Activated CD8-positive, alpha-beta memory T cell treated with anti-CD3 and anti-CD28 coated beads, Interleukin-2, amount 10 ng/mL, durations not matched to agents 7 days and 5 days (primary cell): ENCODE data around the gene CHST2. TPM values are rescaled to one million over a fixed set of nuclear protein-coding genes. Genes with fewer than 3 reads are reported as not detected.

ENCODE experiments used
- ATAC-seq: fragments of 150-1000 bp; cut with Tn5 transposase; one replicate; pipeline ENCODE4 v1.10.0; 2021; ENCODE audit warnings: moderate library complexity
- CTCF ChIA-PET: fragments of 350-600 bp; sonication (Branson Sonifier 250); formaldehyde crosslinking; loops from one replicate; lab custom pipeline; 2021; ENCODE audit warnings: antibody characterized with exemption; lab: Charles Lee
- DNase-seq: peaks from one replicate; pipeline ENCODE4 v3.0.0-alpha.2; 2020
- H3K27ac Mint-ChIP-seq: one replicate; pipeline ENCODE4 v1.8.0; 2021; ENCODE audit warnings: mild to moderate bottlenecking, mixed read lengths
- H3K27me3 Mint-ChIP-seq: one replicate; pipeline ENCODE4 v1.8.0; 2021; ENCODE audit warnings: mixed read lengths
- H3K36me3 Mint-ChIP-seq: one replicate; pipeline ENCODE4 v1.8.0; 2021; ENCODE audit warnings: mild to moderate bottlenecking, mixed read lengths
- H3K4me1 Mint-ChIP-seq: one replicate; pipeline ENCODE4 v1.8.0; 2021; ENCODE audit warnings: mixed read lengths
- H3K4me3 Mint-ChIP-seq: one replicate; pipeline ENCODE4 v1.8.0; 2021; ENCODE audit warnings: mild to moderate bottlenecking, moderate library complexity, mixed read lengths
- H3K9me3 Mint-ChIP-seq: one replicate; pipeline ENCODE4 v1.8.0; 2022; ENCODE audit warnings: low read depth, mixed read lengths
- total RNA-seq, 2 experiments: library from RNA; stranded (reverse); gene quantifications; one replicate each; pipeline ENCODE4 v1.2.3, GENCODE V29; 2021

CHST2 gene
- total RNA-seq, 2 experiments from 2014 or later: 2.9 to 16.3 TPM

DNA sequence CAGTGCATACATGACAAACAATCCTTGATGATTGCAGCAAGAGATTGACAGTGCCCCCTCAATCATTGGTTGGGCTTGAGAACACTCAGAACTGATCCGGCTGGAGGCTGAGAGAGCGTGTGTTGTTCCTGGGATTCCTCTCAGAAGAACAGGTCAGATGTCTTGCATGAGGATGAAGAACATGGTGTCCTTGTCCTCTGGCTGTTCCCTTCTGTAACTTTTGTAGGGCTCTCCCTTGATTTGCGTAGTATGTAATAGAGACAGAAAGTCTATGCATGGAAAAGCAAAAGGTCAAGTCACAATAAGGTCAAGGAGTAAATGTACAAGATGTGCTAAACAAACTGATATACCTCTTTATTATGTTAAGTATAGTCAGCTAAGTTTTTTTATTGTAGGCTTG lies 8.2 kb downstream of the CHST2 start:
- CTCF ChIA-PET: interaction anchor here (1.1 kb wide), 1 partner anchor 546 kb away, joined by 3 read pairs; no protein-coding TSS in a partner anchor
- Mint-ChIP-seq H3K36me3 (peaks cover 2% of the 10 kb centered on the region), H3K27ac (no peak overlapping the region), H3K9me3 (no peaks in the 10 kb centered on the region), H3K4me1 (peaks cover 3% of the 10 kb centered on the region), H3K27me3 (peaks cover 26% of the 10 kb centered on the region), H3K4me3 (no peak overlapping the region)
- no peak for DNase-seq
- ATAC-seq: no peak

DNA sequence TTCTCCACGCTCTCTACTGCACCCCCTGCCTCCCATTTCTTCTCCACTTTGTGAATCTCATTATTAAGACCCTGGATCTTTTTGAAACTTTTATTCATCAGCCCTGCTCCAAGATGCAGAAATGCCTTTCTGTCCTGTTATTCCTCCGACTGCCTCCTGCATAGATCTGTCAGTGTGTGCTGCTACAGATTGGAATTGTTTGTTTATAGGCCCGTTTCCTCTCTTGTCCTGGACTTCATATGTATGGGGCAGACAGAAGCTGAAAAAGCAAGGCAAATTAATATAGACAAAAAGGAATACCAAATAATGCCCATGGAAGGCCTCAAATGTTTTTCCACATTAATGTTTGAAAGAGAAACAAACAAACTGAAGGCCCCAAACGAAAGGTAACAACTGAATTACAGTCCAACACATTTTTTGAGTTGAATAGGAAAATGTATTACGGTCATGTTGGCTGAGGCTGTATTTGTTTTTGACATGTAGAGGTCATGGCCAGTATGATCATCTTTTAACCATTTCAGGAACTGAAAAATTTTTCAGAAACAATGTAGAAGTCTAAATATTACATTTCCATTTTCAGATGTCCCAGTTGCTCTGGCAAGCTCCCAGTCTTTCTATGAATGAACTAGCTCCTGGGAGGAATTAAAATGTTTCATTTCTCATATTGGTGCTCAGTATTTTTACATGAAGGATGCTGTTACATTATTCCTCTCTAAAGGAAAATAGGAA lies 8.8 kb downstream of the CHST2 start:
- H3K27me3 Mint-ChIP-seq: peaks cover 25% of the 10 kb centered on the region
- no peak overlapping the region for H3K4me3 Mint-ChIP-seq
- CTCF ChIA-PET: interaction anchor here (1.1 kb wide), 1 partner anchor 545 kb away, joined by 3 read pairs; no protein-coding TSS in a partner anchor
- no peaks in the 10 kb centered on the region for H3K4me1 Mint-ChIP-seq
- H3K27ac Mint-ChIP-seq: no peak overlapping the region
- ATAC-seq (no peak), DNase-seq (no peak)
- no peaks in the 10 kb centered on the region for H3K9me3 Mint-ChIP-seq
- H3K36me3 Mint-ChIP-seq: peaks cover 2% of the 10 kb centered on the region

GRCh38 chr3:143132246-143132980 lies 12.8 kb downstream of the CHST2 start:
- Mint-ChIP-seq H3K36me3 (peaks cover 2% of the 10 kb centered on the region), H3K4me3 (no peak overlapping the region), H3K4me1 (no peaks in the 10 kb centered on the region), H3K27ac (no peak overlapping the region), H3K9me3 (no peaks in the 10 kb centered on the region), H3K27me3 (peaks cover 12% of the 10 kb centered on the region)
- DNase-seq (no peak), ATAC-seq (no peak)
- CTCF ChIA-PET: no interaction called here

DNA sequence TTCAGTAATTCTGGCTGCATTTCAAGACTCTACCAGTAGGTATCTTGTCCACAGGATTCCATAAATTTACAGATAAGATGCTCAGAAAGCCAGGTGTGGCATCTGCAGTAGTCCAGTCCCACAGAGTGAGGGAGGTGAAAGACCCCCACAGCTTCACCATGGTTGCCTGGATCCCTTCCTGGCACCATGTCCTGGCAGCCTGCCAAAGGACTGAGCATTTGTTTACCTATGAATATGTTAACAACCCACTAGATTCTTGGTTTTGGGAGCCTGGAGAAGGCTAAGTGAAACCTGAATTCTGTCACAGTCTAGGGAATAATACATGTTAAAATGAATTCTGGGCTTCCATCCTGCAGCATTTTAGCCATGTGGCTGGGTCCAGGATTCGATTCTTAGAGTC lies 14.9 kb downstream of the CHST2 start:
- no peaks in the 10 kb centered on the region for H3K9me3 Mint-ChIP-seq
- DNase-seq: no peak
- no peaks in the 10 kb centered on the region for H3K4me1 Mint-ChIP-seq
- ATAC-seq: no peak
- H3K36me3 Mint-ChIP-seq: peaks cover 2% of the 10 kb centered on the region
- H3K4me3 Mint-ChIP-seq: no peak overlapping the region
- CTCF ChIA-PET: interaction anchor here (1.3 kb wide), 1 partner anchor 26 kb away, joined by 3 read pairs; no protein-coding TSS in a partner anchor
- no peak overlapping the region for H3K27ac Mint-ChIP-seq
- peaks cover 9% of the 10 kb centered on the region for H3K27me3 Mint-ChIP-seq

- H3K9me3 Mint-ChIP-seq: no peaks in the 10 kb centered on the region
- H3K4me1 Mint-ChIP-seq: no peaks in the 10 kb centered on the region
- H3K4me3 Mint-ChIP-seq: no peak overlapping the region
- CTCF ChIA-PET: interaction anchor here (1.3 kb wide), 1 partner anchor 25 kb away, joined by 3 read pairs; no protein-coding TSS in a partner anchor
- ATAC-seq: no peak
- no peak for DNase-seq
- H3K27me3 Mint-ChIP-seq: peaks cover 9% of the 10 kb centered on the region
- peaks cover 2% of the 10 kb centered on the region for H3K36me3 Mint-ChIP-seq
- H3K27ac Mint-ChIP-seq: no peak overlapping the region
Measured at GRCh38 chr3:143135150-143135549, 15.6 kb downstream of the CHST2 start.

DNA sequence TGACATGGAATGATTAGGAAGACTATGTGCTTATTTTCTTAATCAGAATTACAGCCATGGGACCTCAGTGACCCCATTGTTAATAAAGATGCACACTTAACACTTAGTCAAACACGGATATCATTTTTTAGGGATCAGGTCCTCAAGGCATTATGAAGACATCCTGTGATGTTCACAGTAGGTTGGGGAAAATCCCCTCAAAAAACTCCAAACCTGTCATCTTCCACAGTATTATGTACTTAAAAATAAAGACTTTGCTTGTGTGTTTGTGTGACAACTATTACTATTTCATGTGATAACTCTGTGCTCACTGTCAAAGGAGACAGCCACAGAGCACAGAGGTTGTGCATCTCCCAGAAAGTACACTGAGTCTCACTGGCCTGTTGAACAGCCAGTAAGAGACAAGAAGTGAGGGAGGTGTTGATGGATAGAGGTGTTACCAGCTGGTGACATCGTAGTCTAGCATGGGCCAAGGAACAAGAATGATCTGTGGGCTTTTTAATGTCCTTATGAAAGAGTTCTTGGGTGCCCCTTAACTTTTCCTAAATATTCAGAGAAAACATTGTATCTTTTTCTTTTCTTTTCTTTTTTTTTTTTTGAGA lies 18.0 kb downstream of the CHST2 start:
- DNase-seq (no peak), ATAC-seq (no peak)
- CTCF ChIA-PET: interaction anchor here (0.8 kb wide), 1 partner anchor 38 kb away, joined by 3 read pairs; no protein-coding TSS in a partner anchor
- Mint-ChIP-seq H3K27me3 (peaks cover 3% of the 10 kb centered on the region), H3K27ac (no peak overlapping the region), H3K4me1 (no peaks in the 10 kb centered on the region), H3K9me3 (no peaks in the 10 kb centered on the region), H3K4me3 (no peak overlapping the region), H3K36me3 (no peaks in the 10 kb centered on the region)

- CTCF ChIA-PET: no interaction called here
- Mint-ChIP-seq H3K36me3 (no peaks in the 10 kb centered on the region), H3K9me3 (no peaks in the 10 kb centered on the region), H3K4me3 (no peak overlapping the region), H3K4me1 (no peaks in the 10 kb centered on the region), H3K27ac (no peak overlapping the region), H3K27me3 (no peaks in the 10 kb centered on the region)
- DNase-seq: no peak
- no peak for ATAC-seq
Measured at GRCh38 chr3:143138953-143139352, 19.4 kb downstream of the CHST2 start.

DNA sequence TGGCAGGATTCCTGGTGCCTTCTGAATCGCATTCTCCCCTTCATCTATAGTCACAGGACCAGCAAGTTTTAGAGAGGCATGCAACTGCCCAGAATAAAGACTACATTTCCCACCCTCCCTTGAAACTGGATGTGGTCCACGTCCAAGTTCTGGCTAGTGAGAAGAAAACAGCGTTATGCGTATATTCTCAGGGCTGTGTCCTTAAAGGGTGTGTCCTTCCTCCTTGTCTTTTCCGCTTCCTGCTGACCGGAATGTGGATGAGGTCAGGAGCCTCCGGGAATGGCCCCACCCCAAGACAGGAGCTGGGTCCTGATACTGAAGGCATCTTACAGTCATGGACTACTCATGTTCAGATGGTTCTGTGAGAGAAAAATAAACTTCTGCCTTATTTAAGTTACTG lies 20.2 kb downstream of the CHST2 start:
- no peak for DNase-seq
- Mint-ChIP-seq H3K36me3 (no peaks in the 10 kb centered on the region), H3K4me3 (no peak overlapping the region), H3K27me3 (no peaks in the 10 kb centered on the region), H3K27ac (no peak overlapping the region), H3K4me1 (no peaks in the 10 kb centered on the region), H3K9me3 (no peaks in the 10 kb centered on the region)
- ATAC-seq: no peak
- CTCF ChIA-PET: interaction anchor here (1.0 kb wide), 1 partner anchor 19 kb away, joined by 3 read pairs; no protein-coding TSS in a partner anchor

DNA sequence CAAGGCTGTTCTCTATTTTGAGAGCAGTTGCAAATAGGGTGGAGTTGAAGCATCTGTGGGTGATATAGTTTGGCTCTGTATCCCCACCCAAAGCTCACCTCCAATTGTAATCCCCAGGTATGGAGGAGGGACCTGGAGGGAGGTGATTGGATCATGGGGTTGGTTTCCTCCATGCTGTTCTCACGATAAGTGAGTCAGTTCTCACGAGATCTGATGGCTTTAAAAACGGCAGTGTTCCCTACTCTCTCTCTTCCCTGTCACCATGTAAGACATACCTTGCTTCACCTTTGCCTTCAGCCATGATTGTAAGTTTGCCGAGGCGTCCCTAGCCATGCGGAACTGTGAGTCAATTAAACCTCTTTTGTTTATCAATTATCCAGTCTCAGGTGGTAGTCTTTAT lies 21.0 kb downstream of the CHST2 start:
- DNase-seq: no peak
- H3K4me1 Mint-ChIP-seq: no peaks in the 10 kb centered on the region
- H3K27me3 Mint-ChIP-seq: no peaks in the 10 kb centered on the region
- ATAC-seq: no peak
- H3K9me3 Mint-ChIP-seq: no peaks in the 10 kb centered on the region
- H3K36me3 Mint-ChIP-seq: no peaks in the 10 kb centered on the region
- no peak overlapping the region for H3K4me3 Mint-ChIP-seq
- CTCF ChIA-PET: interaction anchor here (1.0 kb wide), 1 partner anchor 20 kb away, joined by 3 read pairs; no protein-coding TSS in a partner anchor
- no peak overlapping the region for H3K27ac Mint-ChIP-seq

DNA sequence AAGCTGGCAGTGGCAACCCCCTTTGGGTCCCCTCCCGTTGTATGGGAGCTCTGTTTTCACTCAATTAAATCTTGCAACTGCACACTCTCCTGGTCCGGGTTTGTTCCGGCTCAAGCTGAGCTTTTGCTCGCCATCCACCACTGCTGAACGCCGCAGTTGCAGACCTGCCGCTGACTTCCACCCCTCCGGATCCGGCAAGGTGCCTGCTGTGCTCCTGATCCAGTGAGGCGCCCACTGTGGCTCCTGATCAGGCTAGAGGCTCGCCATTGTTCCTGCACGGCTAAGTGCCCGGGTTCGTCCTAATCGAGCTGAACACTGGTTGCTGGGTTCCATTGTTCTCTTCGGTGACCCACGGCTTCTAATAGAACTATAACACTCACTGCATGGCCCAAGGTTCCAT lies 22.8 kb downstream of the CHST2 start:
- CTCF ChIA-PET: interaction anchor here (1.0 kb wide), 1 partner anchor 21 kb away, joined by 4 read pairs; no protein-coding TSS in a partner anchor
- no peaks in the 10 kb centered on the region for H3K4me1 Mint-ChIP-seq
- H3K27me3 Mint-ChIP-seq: no peaks in the 10 kb centered on the region
- H3K36me3 Mint-ChIP-seq: no peaks in the 10 kb centered on the region
- DNase-seq (no peak), ATAC-seq (no peak)
- no peaks in the 10 kb centered on the region for H3K9me3 Mint-ChIP-seq
- no peak overlapping the region for H3K4me3 Mint-ChIP-seq
- H3K27ac Mint-ChIP-seq: no peak overlapping the region

DNA sequence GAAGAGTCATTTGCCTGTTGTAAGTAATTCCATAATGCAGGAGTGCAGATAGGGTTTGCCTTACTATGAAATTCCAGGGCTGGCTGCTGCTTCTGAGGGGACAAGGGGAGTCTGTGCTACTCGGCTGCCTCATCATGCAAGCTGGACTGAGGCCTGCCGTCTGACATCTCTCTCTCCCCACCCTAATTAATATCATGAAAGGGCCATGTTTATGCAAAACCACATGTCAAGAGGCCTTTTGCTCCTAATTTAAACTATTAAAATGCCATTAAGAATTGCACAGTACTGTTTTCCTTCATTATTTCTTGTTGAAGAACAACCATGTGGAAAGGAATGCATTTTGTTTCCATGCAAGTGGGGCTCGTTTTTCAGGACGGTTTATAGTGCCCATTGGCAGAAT lies 26.3 kb downstream of the CHST2 start:
- no peaks in the 10 kb centered on the region for H3K4me1 Mint-ChIP-seq
- ATAC-seq: no peak
- CTCF ChIA-PET: interaction anchor here (0.6 kb wide), 1 partner anchor 120 kb away, joined by 3 read pairs; no protein-coding TSS in a partner anchor
- no peak overlapping the region for H3K4me3 Mint-ChIP-seq
- H3K27ac Mint-ChIP-seq: no peak overlapping the region
- H3K36me3 Mint-ChIP-seq: no peaks in the 10 kb centered on the region
- no peaks in the 10 kb centered on the region for H3K27me3 Mint-ChIP-seq
- no peaks in the 10 kb centered on the region for H3K9me3 Mint-ChIP-seq
- DNase-seq: no peak

DNA sequence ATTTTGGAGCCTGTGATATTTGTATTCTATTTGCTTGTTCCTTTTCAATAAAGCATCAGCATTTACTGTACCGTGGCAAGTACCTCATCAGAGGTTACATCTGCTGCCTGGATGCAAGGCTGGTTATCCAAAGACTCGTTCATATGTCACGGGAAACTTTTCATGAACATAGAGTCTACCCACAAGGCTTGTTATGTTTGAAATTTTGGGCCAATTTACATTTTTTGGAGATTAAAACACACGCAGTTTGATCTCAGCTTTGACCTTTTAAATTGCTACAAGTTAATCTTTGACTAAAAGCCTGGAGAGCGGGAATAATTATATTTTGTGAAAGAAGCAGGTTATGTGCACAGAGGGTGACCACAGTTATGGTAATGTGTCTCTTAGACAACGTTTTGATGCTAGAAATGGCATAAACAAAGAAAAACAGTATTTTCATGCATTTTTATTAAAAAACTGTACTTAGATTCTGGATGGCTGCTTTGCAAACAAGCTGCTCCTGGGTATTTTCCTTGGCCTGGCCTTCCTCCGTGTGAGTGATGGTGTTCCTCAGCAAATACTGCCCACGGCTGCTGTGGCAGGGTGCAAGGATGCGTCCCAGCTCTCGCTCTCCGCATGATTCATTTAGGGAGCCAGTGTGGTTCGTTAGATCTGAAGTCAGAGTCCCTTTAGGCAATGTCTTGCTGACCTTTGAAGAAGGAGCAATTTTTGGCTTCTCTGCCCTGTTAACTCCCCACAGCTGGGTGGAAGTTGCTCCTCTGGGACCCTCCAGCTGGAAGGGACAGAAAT lies 27.1 kb downstream of the CHST2 start:
- no peaks in the 10 kb centered on the region for H3K9me3 Mint-ChIP-seq
- H3K27ac Mint-ChIP-seq: no peak overlapping the region
- H3K4me3 Mint-ChIP-seq: no peak overlapping the region
- CTCF ChIA-PET: interaction anchor here (1.1 to 1.6 kb wide), 2 partner anchors 14 to 26 kb away, joined by 3 to 4 read pairs; no protein-coding TSS in a partner anchor
- no peaks in the 10 kb centered on the region for H3K4me1 Mint-ChIP-seq
- no peaks in the 10 kb centered on the region for H3K27me3 Mint-ChIP-seq
- ATAC-seq: no peak
- no peaks in the 10 kb centered on the region for H3K36me3 Mint-ChIP-seq
- DNase-seq: no peak
